Measurements from ENCODE around the gene SH2D6. TPM values are rescaled to one million over a fixed set of nuclear protein-coding genes. Genes with fewer than 3 reads are reported as not detected.

SH2D6 gene
- total and polyA plus RNA-seq, 2 of the 8 experiments (the other 6 are each of a cell fraction or from before 2014, with no cell fraction given), result 0.42 TPM; not detected in 1

DNA sequence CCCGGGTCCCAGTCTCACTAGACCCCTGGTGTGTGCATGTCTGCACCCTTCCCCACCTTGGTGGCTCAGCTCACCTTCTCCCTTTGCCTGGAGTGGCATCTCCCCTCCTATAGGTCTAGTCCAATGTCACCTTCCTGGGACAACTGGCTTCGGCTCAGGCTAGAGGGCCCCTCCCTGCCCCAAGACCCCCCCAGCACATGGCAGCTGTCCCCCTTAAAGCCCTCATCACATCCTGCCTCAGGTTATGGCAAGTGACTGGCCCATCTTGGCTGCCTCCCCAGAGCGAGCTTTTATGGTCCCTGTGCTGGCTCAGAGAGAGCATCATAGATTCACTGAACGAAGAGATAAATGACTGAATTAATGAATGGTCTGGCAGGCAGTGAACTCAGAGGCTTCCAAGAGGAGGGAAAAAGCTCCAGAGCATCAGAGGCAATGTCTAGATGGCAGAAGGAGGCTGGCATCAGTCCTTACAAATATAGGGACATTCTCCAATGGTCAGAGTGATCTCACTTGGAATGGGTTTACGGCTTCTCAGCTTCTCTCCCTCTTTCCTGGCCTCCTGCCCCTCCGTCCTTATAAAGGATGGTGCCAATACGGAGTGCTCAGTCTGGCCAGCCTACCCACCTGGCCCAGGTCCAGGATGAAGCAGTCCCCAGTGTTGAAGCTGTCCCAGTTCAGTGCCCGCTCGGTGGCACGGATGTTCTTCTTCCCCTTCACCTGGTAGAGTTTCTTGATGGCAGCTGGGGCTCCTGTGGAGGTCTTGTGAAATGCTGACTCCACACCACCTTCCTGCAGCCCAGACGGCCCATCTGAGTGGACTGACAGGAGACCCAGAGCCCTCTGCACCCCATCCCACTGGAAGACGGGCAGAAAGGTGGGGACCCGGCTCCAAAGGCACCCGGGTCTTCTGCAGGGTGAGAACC is 17.7 kb upstream of the SH2D6 start (continued):
- TF ChIP-seq TBP (IDR thresholded peaks at IDR 0.05; ENCODE audit: low read depth, low read length), result no peak
- no peak for TF ChIP-seq CTBP2 (IDR thresholded peaks at IDR 0.05; ENCODE audit: borderline replicate concordance, insufficient read depth, insufficient read length, low read length)
- TF ChIP-seq HDAC6 (IDR thresholded peaks at IDR 0.05; ENCODE audit: low read depth, low read length), result no peak
- TF ChIP-seq CEBPB (IDR thresholded peaks at IDR 0.05; ENCODE audit: low read depth, low read length), result no peak
- no peak for TF ChIP-seq CBX5 (IDR thresholded peaks at IDR 0.05; ENCODE audit: low read depth, low read length)
- no peak for TF ChIP-seq RXRA (IDR thresholded peaks at IDR 0.05; ENCODE audit: insufficient read depth, low read depth, low read length)
- TF ChIP-seq HDAC2 (IDR thresholded peaks at IDR 0.05; ENCODE audit: borderline replicate concordance in 1 of 2, low read depth in 2 of 2, low read length in 2 of 2), result no peak
- TF ChIP-seq RAD21 (IDR thresholded peaks at IDR 0.05 in 1 of 2, conservative IDR thresholded peaks at IDR 0.05 in 1 of 2; ENCODE audit: low read depth in 2 of 2, low read length in 2 of 2), result no peak
- TF ChIP-seq, protein P1, sequence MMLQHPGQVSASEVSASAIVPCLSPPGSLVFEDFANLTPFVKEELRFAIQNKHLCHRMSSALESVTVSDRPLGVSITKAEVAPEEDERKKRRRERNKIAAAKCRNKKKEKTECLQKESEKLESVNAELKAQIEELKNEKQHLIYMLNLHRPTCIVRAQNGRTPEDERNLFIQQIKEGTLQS (IDR thresholded peaks at IDR 0.05; ENCODE audit: insufficient read depth, low read depth, low read length), result no peak

Data from H1 (cell line).